CD4-positive, alpha-beta T cell (primary cell): ENCODE measurements around the gene SLC9A2. TPM values are rescaled to one million over a fixed set of nuclear protein-coding genes. Genes with fewer than 3 reads are reported as not detected.

ENCODE experiments used
- ATAC-seq: fragments of 200-7000 bp; cut with Tn5 transposase; one replicate; pipeline ENCODE4 v1.10.0; 2022; ENCODE audit warnings: mild to moderate bottlenecking; ENCODE audit not compliant: poor library complexity
- CTCF ChIA-PET: fragments of 350-600 bp; sonication (Branson Sonifier 250); formaldehyde crosslinking; loops from one replicate; lab custom pipeline; 2021; ENCODE audit warnings: antibody characterized with exemption, inconsistent platforms; lab: Charles Lee
- POLR2A ChIA-PET: fragments of 350-600 bp; sonication (Branson Sonifier 250); formaldehyde crosslinking; loops from one replicate; lab custom pipeline; 2021; ENCODE audit warnings: antibody characterized with exemption, inconsistent platforms; lab: Charles Lee
- DNase-seq, 14 experiments: peaks; one replicate each; pipeline ENCODE4 v3.0.0-alpha.2; 2013 to 2020; ENCODE audit warnings: mixed read lengths in 2 of 14
- H3K27ac ChIP-seq, 2 donors: one replicate each; pipeline versions ENCODE4 v1.5.1 to v1.7.0; 2013; ENCODE audit warnings: low read length in 2 of 2, low read depth in 1 of 2, mild to moderate bottlenecking in 1 of 2
- H3K27me3 ChIP-seq, 2 experiments: 1 replicate in 1 of 2; 2 replicates in 1 of 2; pipeline versions ENCODE4 v1.6.1 to v1.7.0; 2013; ENCODE audit warnings: low read length in 2 of 2, control low read depth in 1 of 2, mild to moderate bottlenecking in 1 of 2, moderate library complexity in 1 of 2; ENCODE audit not compliant: insufficient read depth in 2 of 2, control insufficient read depth in 1 of 2
- H3K36me3 ChIP-seq: one replicate; pipeline ENCODE4 v1.6.1; 2013; ENCODE audit warnings: low read length, control low read depth; ENCODE audit not compliant: insufficient read depth
- H3K4me1 ChIP-seq: one replicate; pipeline ENCODE4 v1.6.1; 2013; ENCODE audit warnings: low read length, control low read depth; ENCODE audit not compliant: insufficient read depth
- H3K4me3 ChIP-seq: one replicate; pipeline ENCODE4 v1.5.1; 2013; ENCODE audit warnings: mild to moderate bottlenecking, low read length, moderate library complexity
- H3K9me3 ChIP-seq, 2 experiments: 1 replicate in 1 of 2; 2 replicates in 1 of 2; pipeline versions ENCODE4 v1.6.1 to v1.7.0; 2013; ENCODE audit warnings: low read length in 2 of 2, mild to moderate bottlenecking in 2 of 2, control low read depth in 1 of 2, moderate library complexity in 1 of 2; ENCODE audit not compliant: control insufficient read depth in 1 of 2, insufficient read depth in 1 of 2
- H3K27ac Mint-ChIP-seq: one replicate; pipeline ENCODE4 v1.8.0; 2020; ENCODE audit warnings: mixed read lengths
- H3K27me3 Mint-ChIP-seq: one replicate; pipeline ENCODE4 v1.8.0; 2021; ENCODE audit warnings: mixed read lengths
- H3K36me3 Mint-ChIP-seq: one replicate; pipeline ENCODE4 v1.8.0; 2021; ENCODE audit warnings: low read depth, mixed read lengths
- H3K4me1 Mint-ChIP-seq: one replicate; pipeline ENCODE4 v1.8.0; 2021; ENCODE audit warnings: low read depth, mixed read lengths
- H3K4me3 Mint-ChIP-seq: one replicate; pipeline ENCODE4 v1.8.0; 2020; ENCODE audit warnings: mild to moderate bottlenecking, mixed read lengths
- H3K9me3 Mint-ChIP-seq: one replicate; pipeline ENCODE4 v1.8.0; 2020; ENCODE audit warnings: mixed read lengths
- CTCF ChIP-seq: fragments of 200-600 bp; IDR thresholded peaks from one replicate; pipeline ENCODE4 v1.8.0; 2022; ENCODE audit warnings: antibody characterized with exemption, mild to moderate bottlenecking
- intact Hi-C, 2 experiments: fragments of 100-400 bp; cut with DNase I in 1 of 2; cut with micrococcal nuclease in 1 of 2; formaldehyde crosslinking; loops; one replicate each; pipeline versions ENCODE4 v1.15.1 to v1.9.0; 2023 to 2025; cut with DNase I, micrococcal nuclease
- total RNA-seq, 174 experiments: library from RNA in 2 of 174; stranded (reverse) in 2 of 174; gene quantifications; one replicate each; pipeline ENCODE4 v1.2.3 and lab custom pipeline; 2021 to 2026

SLC9A2 gene
- total RNA-seq, 2 experiments from 2014 or later: not detected

GRCh38 chr2:102735416-102736109 is 116.2 kb downstream of the SLC9A2 start:
- H3K27me3 Mint-ChIP-seq: no peaks in the 10 kb centered on the region
- Histone ChIP-seq H3K4me1 (peaks cover 23% of the 10 kb centered on the region), H3K36me3 (peaks cover 12% of the 10 kb centered on the region), H3K4me3 (peak overlapping the region; percentile 75), H3K27ac (no peak overlapping the region), H3K27me3 (no peaks in the 10 kb centered on the region), H3K9me3 (no peaks in the 10 kb centered on the region)
- H3K4me1 Mint-ChIP-seq: peaks cover 54% of the 10 kb centered on the region
- ChIA-PET POLR2A (interaction anchor here (1.4 kb wide), 1 partner anchor 18 kb away, joined by 5 read pairs; no protein-coding TSS in a partner anchor), CTCF (interaction anchor here (2.0 kb wide), 1 partner anchor 18 kb away, joined by 8 read pairs; no protein-coding TSS in a partner anchor)
- peak overlapping the region; percentile 98 for H3K4me3 Mint-ChIP-seq
- peak in 2 of 14 experiments; percentile 12 to 15 for DNase-seq
- ATAC-seq: no peak
- no peaks in the 10 kb centered on the region for H3K9me3 Mint-ChIP-seq
- intact Hi-C loops: no loop called here
- peaks cover 15% of the 10 kb centered on the region for H3K36me3 Mint-ChIP-seq
- no peak for TF ChIP-seq CTCF
- peak overlapping the region; percentile 91 for H3K27ac Mint-ChIP-seq

DNA sequence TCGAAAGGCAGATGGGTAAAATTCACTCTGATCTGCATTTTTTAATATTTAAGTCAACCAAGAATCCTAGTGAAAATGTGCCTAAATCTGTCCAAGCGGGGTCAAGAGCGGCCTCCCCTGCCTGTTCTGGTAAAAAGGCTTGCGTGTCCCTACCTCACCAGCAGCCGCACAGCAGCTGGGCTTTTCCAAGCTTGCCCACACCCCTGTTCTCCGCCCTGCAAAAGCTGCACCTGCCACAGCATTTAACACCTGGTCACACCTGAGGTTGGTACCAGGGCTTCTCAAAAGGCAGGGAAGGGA is 116.7 kb downstream of the SLC9A2 start:
- Histone ChIP-seq H3K9me3 (no peaks in the 10 kb centered on the region), H3K27ac (peak overlapping the region; percentile 26 to 48), H3K36me3 (peaks cover 8% of the 10 kb centered on the region), H3K27me3 (no peaks in the 10 kb centered on the region), H3K4me1 (peaks cover 23% of the 10 kb centered on the region), H3K4me3 (peak overlapping the region; percentile 75)
- CTCF ChIA-PET: interaction anchor here (1.3 to 2.0 kb wide), 2 partner anchors 9 to 17 kb away, joined by 3 to 8 read pairs; no protein-coding TSS in a partner anchor
- Mint-ChIP-seq H3K9me3 (no peaks in the 10 kb centered on the region), H3K36me3 (peaks cover 10% of the 10 kb centered on the region), H3K4me3 (peak overlapping the region; percentile 98), H3K4me1 (peaks cover 54% of the 10 kb centered on the region), H3K27ac (peak overlapping the region; percentile 91), H3K27me3 (no peaks in the 10 kb centered on the region)
- no peak for TF ChIP-seq CTCF
- DNase-seq: peak in 4 of 14 experiments; percentile 0 to 27 (median 5)
- intact Hi-C loops: no loop called here
- POLR2A ChIA-PET: interaction anchor here (1.4 kb wide), 1 partner anchor 17 kb away, joined by 5 read pairs; no protein-coding TSS in a partner anchor
- peak; percentile 21 for ATAC-seq

- Mint-ChIP-seq H3K4me1 (peaks cover 54% of the 10 kb centered on the region), H3K27me3 (no peaks in the 10 kb centered on the region), H3K27ac (peak overlapping the region; percentile 91), H3K9me3 (no peaks in the 10 kb centered on the region), H3K4me3 (peak overlapping the region; percentile 98), H3K36me3 (peaks cover 4% of the 10 kb centered on the region)
- Histone ChIP-seq H3K4me3 (peak overlapping the region; percentile 75), H3K27ac (peak overlapping the region; percentile 26 to 48), H3K4me1 (peaks cover 23% of the 10 kb centered on the region), H3K27me3 (no peaks in the 10 kb centered on the region), H3K9me3 (no peaks in the 10 kb centered on the region), H3K36me3 (peaks cover 4% of the 10 kb centered on the region)
- ATAC-seq (peak; percentile 89), DNase-seq (peak; percentile 67 to 90 (median 82))
- POLR2A ChIA-PET: interaction anchor here (1.0 to 1.4 kb wide), 3 partner anchors 12 to 25 kb away, joined by 3 to 5 read pairs (median 3); partner anchors contain the start of gene TMEM182
- no peak for TF ChIP-seq CTCF
- CTCF ChIA-PET: interaction anchor here (1.1 to 2.0 kb wide), 4 partner anchors 10 to 70 kb away, joined by 3 to 8 read pairs (median 3); no protein-coding TSS in a partner anchor
- intact Hi-C loops: no loop called here
These were observed 117.4 kb downstream of the SLC9A2 start for GRCh38 chr2:102736410-102737409.
